H9 (cell line): Measurements from ENCODE around the gene CTIF. TPM values are rescaled to one million over a fixed set of nuclear protein-coding genes. Genes with fewer than 3 reads are reported as not detected.

ENCODE experiments used
- DNase-seq: peaks from one replicate; pipeline ENCODE4 v3.0.0-alpha.2; 2017
- H2AFZ ChIP-seq: one replicate; pipeline ENCODE4 v1.6.1; 2013; ENCODE audit warnings: mild to moderate bottlenecking, low read length, control low read depth, moderate library complexity
- H2AK5ac ChIP-seq: 2 replicates; pipeline ENCODE4 v1.6.1; 2013; ENCODE audit warnings: low read length, control low read depth, mixed read lengths; ENCODE audit not compliant: insufficient read length
- H2BK120ac ChIP-seq: one replicate; pipeline ENCODE4 v1.6.1; 2013; ENCODE audit warnings: low read depth, mild to moderate bottlenecking, low read length, control low read depth, inconsistent platforms; ENCODE audit not compliant: poor library complexity, severe bottlenecking
- H2BK12ac ChIP-seq: 2 replicates; pipeline ENCODE4 v1.6.1; 2013; ENCODE audit warnings: low read length, control low read depth, mixed read lengths, low read depth; ENCODE audit not compliant: insufficient read length
- H2BK15ac ChIP-seq: 2 replicates; pipeline ENCODE4 v1.6.1; 2013; ENCODE audit warnings: low read depth, low read length, control low read depth
- H2BK20ac ChIP-seq: one replicate; pipeline ENCODE4 v1.6.1; 2013; ENCODE audit warnings: low read depth, mild to moderate bottlenecking, low read length, control low read depth, inconsistent platforms; ENCODE audit not compliant: poor library complexity, severe bottlenecking
- H2BK5ac ChIP-seq: 2 replicates; pipeline ENCODE4 v1.6.1; 2013; ENCODE audit warnings: low read length, control low read depth, mixed read lengths; ENCODE audit not compliant: insufficient read length
- H3K14ac ChIP-seq: 2 replicates; pipeline ENCODE4 v1.6.1; 2013; ENCODE audit warnings: low read length, control low read depth; ENCODE audit not compliant: insufficient read depth
- H3K18ac ChIP-seq: 2 replicates; pipeline ENCODE4 v1.6.1; 2013; ENCODE audit warnings: low read depth, mild to moderate bottlenecking, mixed read lengths, low read length, control low read depth; ENCODE audit not compliant: insufficient read length
- H3K23ac ChIP-seq: 2 replicates; pipeline ENCODE4 v1.6.1; 2013; ENCODE audit warnings: low read length, control low read depth, mixed read lengths, low read depth; ENCODE audit not compliant: insufficient read length
- H3K23me2 ChIP-seq: 2 replicates; pipeline ENCODE4 v1.6.1; 2013; ENCODE audit warnings: low read depth, mild to moderate bottlenecking, mixed read lengths, low read length, control low read depth; ENCODE audit not compliant: insufficient read length, poor library complexity, severe bottlenecking
- H3K27ac ChIP-seq: 2 replicates; pipeline ENCODE4 v1.5.1; 2013; ENCODE audit warnings: low read length, control low read depth, mixed read lengths, low read depth; ENCODE audit not compliant: insufficient read length
- H3K27me3 ChIP-seq: 2 replicates; pipeline ENCODE4 v1.6.1; 2013; ENCODE audit warnings: low read length, control low read depth, inconsistent platforms; ENCODE audit not compliant: insufficient read depth
- H3K4ac ChIP-seq: 2 replicates; pipeline ENCODE4 v1.6.1; 2013; ENCODE audit warnings: low read depth, mild to moderate bottlenecking, control low read depth, inconsistent platforms, low read length, moderate library complexity
- H3K4me1 ChIP-seq: 2 replicates; pipeline ENCODE4 v1.6.1; 2013; ENCODE audit warnings: low read length, control low read depth, inconsistent platforms; ENCODE audit not compliant: insufficient read depth
- H3K4me2 ChIP-seq: 2 replicates; pipeline ENCODE4 v1.6.1; 2013; ENCODE audit warnings: low read length, control low read depth, mixed read lengths; ENCODE audit not compliant: insufficient read length, insufficient read depth
- H3K56ac ChIP-seq: 2 replicates; pipeline ENCODE4 v1.6.1; 2013; ENCODE audit warnings: low read depth, mild to moderate bottlenecking, mixed read lengths, low read length, control low read depth; ENCODE audit not compliant: insufficient read length
- H3K79me1 ChIP-seq: 2 replicates; pipeline ENCODE4 v1.6.1; 2013; ENCODE audit warnings: low read depth, mild to moderate bottlenecking, moderate library complexity, low read length, control low read depth, inconsistent platforms; ENCODE audit not compliant: insufficient read depth, poor library complexity, severe bottlenecking
- H3K79me2 ChIP-seq: 2 replicates; pipeline ENCODE4 v1.6.1; 2013; ENCODE audit warnings: low read length, control low read depth, inconsistent platforms; ENCODE audit not compliant: insufficient read depth
- H3K9ac ChIP-seq: 2 replicates; pipeline ENCODE4 v1.6.1; 2013; ENCODE audit warnings: low read length, control low read depth, mixed read lengths; ENCODE audit not compliant: insufficient read length; ENCODE audit errors: extremely low read depth
- H3K9me3 ChIP-seq: one replicate; pipeline ENCODE4 v1.6.1; 2013; ENCODE audit warnings: low read depth, low read length, inconsistent platforms; ENCODE audit not compliant: control insufficient read depth
- H3T11ph ChIP-seq: one replicate; pipeline ENCODE4 v1.6.1; 2013; ENCODE audit warnings: mild to moderate bottlenecking, low read length, control low read depth, inconsistent platforms
- H4K20me1 ChIP-seq: one replicate; pipeline ENCODE4 v1.6.1; 2013; ENCODE audit not compliant: control insufficient read depth, insufficient read length, insufficient read depth
- H4K5ac ChIP-seq: 2 replicates; pipeline ENCODE4 v1.6.1; 2013; ENCODE audit warnings: low read depth, mild to moderate bottlenecking, mixed read lengths, low read length, control low read depth; ENCODE audit not compliant: insufficient read length
- H4K8ac ChIP-seq: replicated peaks from 2 replicates; pipeline ENCODE4 v1.6.1; 2013; ENCODE audit warnings: low read length, control low read depth, mixed read lengths, low read depth; ENCODE audit not compliant: insufficient read length
- H4K91ac ChIP-seq: 2 replicates; pipeline ENCODE4 v1.6.1; 2013; ENCODE audit warnings: low read depth, mild to moderate bottlenecking, moderate library complexity, mixed read lengths, low read length, control low read depth; ENCODE audit not compliant: insufficient read length
- H3K27ac Mint-ChIP-seq, 3 experiments: 2 replicates in 2 of 3; 3 replicates in 1 of 3; pipeline ENCODE4 v1.8.0; 2020 to 2021; ENCODE audit warnings: mixed read lengths in 3 of 3, mild to moderate bottlenecking in 1 of 3, moderate library complexity in 1 of 3
- H3K27me3 Mint-ChIP-seq: 2 replicates; pipeline ENCODE4 v1.8.0; 2021; ENCODE audit warnings: low read depth, mild to moderate bottlenecking, moderate library complexity, mixed read lengths
- H3K36me3 Mint-ChIP-seq, 3 experiments: 2 replicates in 2 of 3; 3 replicates in 1 of 3; pipeline ENCODE4 v1.8.0; 2020 to 2021; ENCODE audit warnings: low read depth in 3 of 3, mixed read lengths in 3 of 3; ENCODE audit not compliant: insufficient read depth in 1 of 3
- H3K4me1 Mint-ChIP-seq, 2 experiments: 2 replicates each; pipeline ENCODE4 v1.8.0; 2020; ENCODE audit warnings: mixed read lengths in 2 of 2
- H3K4me3 Mint-ChIP-seq, 2 experiments: 2 replicates in 1 of 2; 3 replicates in 1 of 2; pipeline ENCODE4 v1.8.0; 2020 to 2021; ENCODE audit warnings: mild to moderate bottlenecking in 2 of 2, mixed read lengths in 2 of 2, moderate library complexity in 1 of 2
- H3K9me3 Mint-ChIP-seq, 2 experiments: 2 replicates in 1 of 2; 3 replicates in 1 of 2; pipeline ENCODE4 v1.8.0; 2020; ENCODE audit warnings: mild to moderate bottlenecking in 2 of 2, mixed read lengths in 2 of 2, moderate library complexity in 1 of 2
- WGBS: extraction: QIAGEN DNeasy Blood & Tissue Kit; methylation state at CpG from one replicate; pipeline ENCODE4 v1.1.7; 2013; ENCODE audit warnings: missing lambda C conversion rate, low lambda C conversion rate, mixed read lengths; ENCODE audit not compliant: insufficient read length; ENCODE audit errors: extremely low coverage; 5-methylcytosine and 5-hydroxymethylcytosine counted together
- total RNA-seq: library from RNA; stranded (reverse); gene quantifications from 2 replicates; pipeline ENCODE4 v1.2.1, GENCODE V29; 2021
- TF ChIP-seq, protein P1 (sequence below): fragments of 200-600 bp; sonication (generic); conservative IDR thresholded peaks from 3 replicates; pipeline ENCODE4 v1.8.0; 2021; ENCODE audit warnings: antibody characterized with exemption, mild to moderate bottlenecking

Gene CTIF
- total RNA-seq, 1 experiment from 2014 or later, result 15.8 TPM

DNA sequence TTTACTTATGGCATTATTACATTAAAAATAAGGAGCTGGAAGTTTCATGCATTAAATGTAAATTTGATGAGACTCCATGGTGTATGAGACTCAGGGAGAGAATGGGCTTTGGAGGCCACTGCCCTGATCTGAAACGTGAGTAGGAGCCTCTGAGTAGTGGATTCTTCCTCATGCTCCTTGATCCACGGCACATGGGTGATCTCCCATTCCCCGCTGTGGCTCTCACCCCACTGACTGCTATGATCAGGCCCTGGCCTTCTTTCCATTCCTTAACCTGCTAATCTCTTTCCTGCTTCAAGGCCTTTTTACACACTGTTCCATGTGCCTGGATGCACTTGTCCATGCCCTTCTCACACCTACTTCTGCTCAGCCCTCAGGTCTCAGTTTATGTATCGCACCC is 343.5 kb downstream of the CTIF start:
- H2AFZ ChIP-seq, result no peak overlapping the region
- H3K27ac ChIP-seq, result no peak overlapping the region
- H3K4me2 ChIP-seq, result no peak overlapping the region
- Mint-ChIP-seq H3K36me3 (no peaks in the 10 kb centered on the region), H3K4me1 (peaks cover 11 to 20% of the 10 kb centered on the region in 2 experiments), H3K27ac (no peak overlapping the region; a peak in 1 of 7 replicates), H3K27me3 (peaks cover 20% of the 10 kb centered on the region), H3K9me3 (no peaks in the 10 kb centered on the region; a peak in 2 of 5 replicates), H3K4me3 (no peak overlapping the region)
- H4K8ac ChIP-seq, result no peak overlapping the region
- H4K5ac ChIP-seq, result no peak overlapping the region
- H2BK5ac ChIP-seq, result no peak overlapping the region
- H2BK12ac ChIP-seq, result no peak overlapping the region
- H3K56ac ChIP-seq, result no peak overlapping the region
- no peak for DNase-seq
- TF ChIP-seq, protein P1, sequence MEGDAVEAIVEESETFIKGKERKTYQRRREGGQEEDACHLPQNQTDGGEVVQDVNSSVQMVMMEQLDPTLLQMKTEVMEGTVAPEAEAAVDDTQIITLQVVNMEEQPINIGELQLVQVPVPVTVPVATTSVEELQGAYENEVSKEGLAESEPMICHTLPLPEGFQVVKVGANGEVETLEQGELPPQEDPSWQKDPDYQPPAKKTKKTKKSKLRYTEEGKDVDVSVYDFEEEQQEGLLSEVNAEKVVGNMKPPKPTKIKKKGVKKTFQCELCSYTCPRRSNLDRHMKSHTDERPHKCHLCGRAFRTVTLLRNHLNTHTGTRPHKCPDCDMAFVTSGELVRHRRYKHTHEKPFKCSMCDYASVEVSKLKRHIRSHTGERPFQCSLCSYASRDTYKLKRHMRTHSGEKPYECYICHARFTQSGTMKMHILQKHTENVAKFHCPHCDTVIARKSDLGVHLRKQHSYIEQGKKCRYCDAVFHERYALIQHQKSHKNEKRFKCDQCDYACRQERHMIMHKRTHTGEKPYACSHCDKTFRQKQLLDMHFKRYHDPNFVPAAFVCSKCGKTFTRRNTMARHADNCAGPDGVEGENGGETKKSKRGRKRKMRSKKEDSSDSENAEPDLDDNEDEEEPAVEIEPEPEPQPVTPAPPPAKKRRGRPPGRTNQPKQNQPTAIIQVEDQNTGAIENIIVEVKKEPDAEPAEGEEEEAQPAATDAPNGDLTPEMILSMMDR, result no peak
- H3K79me1 ChIP-seq, result no peaks in the 10 kb centered on the region
- H3K79me2 ChIP-seq, result no peaks in the 10 kb centered on the region
- no peak overlapping the region for H2BK20ac ChIP-seq
- peaks cover 3% of the 10 kb centered on the region; the same call in 1 of the 2 replicates for H3K4me1 ChIP-seq
- H3K14ac ChIP-seq, result no peak overlapping the region
- H4K20me1 ChIP-seq, result no peaks in the 10 kb centered on the region
- H2BK120ac ChIP-seq, result no peak overlapping the region
- no peaks in the 10 kb centered on the region for H3K23me2 ChIP-seq
- H3K27me3 ChIP-seq, result no peaks in the 10 kb centered on the region
- H3K23ac ChIP-seq, result no peak overlapping the region
- no peak overlapping the region for H3K4ac ChIP-seq
- no peak overlapping the region for H4K91ac ChIP-seq
- WGBS, result no CpG with 5 or more reads among the region's 4 CpGs
- H3T11ph ChIP-seq, result no peak overlapping the region
- no peak overlapping the region for H2BK15ac ChIP-seq
- no peak overlapping the region for H2AK5ac ChIP-seq
- H3K18ac ChIP-seq, result no peak overlapping the region
- H3K9me3 ChIP-seq, result no peaks in the 10 kb centered on the region
- H3K9ac ChIP-seq, result no peak overlapping the region
